HG03558 (cell line): ENCODE data around the gene PRSS36.
"Not testable (repeated sequence)": the region's sequence is repeated elsewhere in the genome, so short reads cannot be mapped to it uniquely, and the experiment has no call there.

ENCODE experiments used
- ATAC-seq: cut with Tn5 transposase; IDR thresholded peaks from one replicate; pipeline ENCODE4 v1.9.1; 2021; ENCODE audit warnings: moderate number of reproducible peaks; ENCODE audit not compliant: unreplicated experiment; ENCODE audit errors: extremely low read depth

The PRSS36 gene

GRCh38 chr16:31149894-31150890 is at the start of gene PRSS36:
PRSS36 (minus strand) TSS chr16:31150066; CDS start chr16:31150035, 31 bp downstream.
- ATAC-seq: no peak

- no peak for ATAC-seq
These were observed 49.7 kb upstream of the PRSS36 start for GRCh38 chr16:31199430-31200041.

GRCh38 chr16:31198207-31198882 is 48.5 kb upstream of the PRSS36 start:
- no peak for ATAC-seq

- no peak for ATAC-seq
These were observed 46.6 kb upstream of the PRSS36 start for GRCh38 chr16:31196324-31197088.

GRCh38 chr16:31195861-31196260 is 46.0 kb upstream of the PRSS36 start:
- ATAC-seq: not testable (repeated sequence)

GRCh38 chr16:31194898-31195297 is 45.0 kb upstream of the PRSS36 start:
- ATAC-seq: no peak

- ATAC-seq: no peak
These were observed 44.0 kb upstream of the PRSS36 start for GRCh38 chr16:31193874-31194273.

- ATAC-seq: no peak
These were observed 43.2 kb upstream of the PRSS36 start for GRCh38 chr16:31192856-31193642.

GRCh38 chr16:31191697-31192428 is 42.0 kb upstream of the PRSS36 start:
- ATAC-seq: no peak

- ATAC-seq: no peak
These were observed 41.1 kb upstream of the PRSS36 start for GRCh38 chr16:31190818-31191444.

- ATAC-seq: no peak
These were observed 40.2 kb upstream of the PRSS36 start for GRCh38 chr16:31190061-31190460.

GRCh38 chr16:31189412-31189778 is 39.5 kb upstream of the PRSS36 start:
- no peak for ATAC-seq

- ATAC-seq: no peak
These were observed 38.9 kb upstream of the PRSS36 start for GRCh38 chr16:31188450-31189411.

GRCh38 chr16:31187808-31188189 is 37.9 kb upstream of the PRSS36 start:
- ATAC-seq: no peak

GRCh38 chr16:31186930-31187807 is 37.3 kb upstream of the PRSS36 start:
- ATAC-seq: no peak

GRCh38 chr16:31186176-31186575 is 36.3 kb upstream of the PRSS36 start:
- ATAC-seq: no peak
